GM18873 (cell line): Measurements from ENCODE around the gene CAT.

Experiments used
- ATAC-seq: cut with Tn5 transposase; IDR thresholded peaks from one replicate; pipeline ENCODE4 v1.9.1; 2021; ENCODE audit warnings: mild to moderate bottlenecking, moderate library complexity, moderate number of reproducible peaks; ENCODE audit not compliant: unreplicated experiment, low FRiP score

Gene CAT

GRCh38 chr11:34493468-34493867 is 54.7 kb downstream of the CAT start:
- ATAC-seq: no peak

DNA sequence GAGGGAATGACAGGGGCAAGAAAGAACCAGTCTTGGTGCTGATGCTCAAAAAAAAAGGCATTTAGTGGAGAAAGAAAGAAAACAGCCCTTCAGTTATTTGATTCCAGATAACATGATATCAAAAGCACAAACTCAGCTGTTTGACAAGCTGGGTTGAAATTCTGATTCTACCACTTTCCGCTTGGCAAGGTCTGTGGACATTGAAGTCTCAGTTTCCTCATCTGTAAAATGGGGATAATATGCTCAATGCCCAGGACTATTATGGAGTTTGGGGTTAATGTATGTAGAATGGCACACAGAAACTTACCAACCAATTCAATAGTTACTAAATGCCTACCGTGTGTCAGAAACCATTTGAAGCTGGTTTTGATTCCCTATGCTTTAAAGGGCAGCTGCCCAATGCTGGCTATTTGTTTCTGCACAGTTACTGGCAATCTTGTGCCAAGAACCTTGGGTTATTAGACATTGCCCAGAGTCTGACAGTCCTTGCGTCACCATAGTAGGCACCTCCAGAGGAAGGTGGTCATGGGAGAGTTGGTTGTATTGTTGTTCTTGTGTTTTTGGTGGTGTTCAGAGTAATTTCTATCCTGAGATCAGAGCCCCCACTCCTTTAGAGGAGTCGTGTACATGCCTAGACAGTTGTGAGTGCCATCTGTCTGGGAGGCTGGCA is 55.3 kb downstream of the CAT start:
- no peak for ATAC-seq

- ATAC-seq: no peak
Observed at GRCh38 chr11:34495239-34495723, 56.5 kb downstream of the CAT start.

- no peak for ATAC-seq
Observed at GRCh38 chr11:34495724-34496377, 57.1 kb downstream of the CAT start.

- no peak for ATAC-seq
Observed at GRCh38 chr11:34499719-34500500, 61.2 kb downstream of the CAT start.

DNA sequence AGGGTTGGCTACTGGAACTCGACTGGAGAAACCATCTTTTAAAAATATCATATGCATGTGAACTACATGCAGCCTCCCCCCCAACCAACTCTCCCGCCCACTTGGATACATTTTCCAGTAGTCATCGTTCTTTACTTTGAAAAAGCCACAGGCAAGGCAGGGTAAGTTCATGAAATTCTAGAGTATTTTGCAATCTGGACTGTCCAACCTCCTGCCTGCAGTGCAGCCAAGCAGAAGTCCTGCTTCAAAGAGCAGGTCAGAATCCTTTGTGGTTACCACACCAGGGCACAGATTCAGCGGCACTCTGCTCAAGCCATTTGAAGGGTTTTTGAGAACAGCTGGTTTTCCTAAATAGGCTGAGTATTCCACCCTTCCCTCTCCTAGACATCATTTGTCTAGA is 62.8 kb downstream of the CAT start:
- no peak for ATAC-seq

DNA sequence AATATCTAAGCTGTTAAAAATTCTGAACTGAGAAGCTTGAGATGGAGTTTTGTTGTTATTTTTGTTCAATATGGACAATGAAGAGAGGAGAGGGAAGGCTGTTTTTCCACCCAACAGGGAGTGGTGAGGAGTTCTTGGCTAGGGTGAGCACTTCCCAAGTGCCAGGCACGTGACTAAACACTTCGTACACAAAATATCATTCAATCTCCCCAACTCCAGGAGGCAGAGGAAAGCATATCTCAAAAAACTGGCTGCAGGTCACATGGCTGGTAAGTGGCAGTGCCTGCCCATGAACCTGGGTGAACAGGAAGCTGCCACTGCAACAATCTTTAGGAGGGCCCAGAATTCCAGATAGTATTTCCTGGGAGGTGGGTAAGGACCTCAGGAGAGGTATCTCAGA is 63.2 kb downstream of the CAT start:
- no peak for ATAC-seq

DNA sequence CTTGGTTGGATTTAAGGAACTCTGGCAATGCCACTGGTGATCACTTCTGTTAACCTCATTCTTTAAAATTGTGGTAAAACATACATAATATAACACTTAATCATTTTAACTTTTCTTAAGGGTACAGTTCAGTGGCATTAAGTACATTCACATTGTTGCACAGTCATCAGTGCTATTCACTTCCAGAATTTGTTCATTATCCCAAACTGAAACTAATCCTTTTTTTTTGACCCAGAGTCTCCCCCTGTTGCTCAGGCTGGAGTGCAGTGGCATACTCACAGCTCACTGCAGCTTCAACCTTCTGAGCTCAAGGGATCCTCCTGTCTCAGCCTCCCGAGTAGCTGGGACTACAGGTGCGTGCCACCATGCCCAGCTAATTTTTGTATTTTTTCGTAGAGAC is 64.2 kb downstream of the CAT start:
- no peak for ATAC-seq

GRCh38 chr11:34505874-34506273 is 67.1 kb downstream of the CAT start:
- ATAC-seq: no peak

DNA sequence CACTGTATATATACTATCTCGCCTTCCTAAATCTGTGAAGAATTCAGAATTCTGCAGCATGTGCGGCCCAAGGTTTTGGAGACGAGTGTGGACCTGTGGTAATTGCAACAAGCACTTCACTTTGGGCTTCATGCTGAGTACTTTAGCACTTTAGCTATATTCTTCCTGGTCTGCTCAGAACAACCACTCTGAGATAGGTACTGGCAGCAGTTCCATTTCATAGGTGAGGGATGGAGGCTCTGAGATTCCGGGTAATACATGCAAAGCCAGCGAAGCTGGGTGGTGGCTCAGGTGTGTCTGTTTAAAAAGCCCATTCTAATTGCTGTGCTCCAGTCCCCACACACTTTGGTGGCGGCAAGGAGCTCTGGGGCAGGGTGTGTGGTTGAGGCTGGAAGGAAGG is 68.4 kb downstream of the CAT start:
- no peak for ATAC-seq

DNA sequence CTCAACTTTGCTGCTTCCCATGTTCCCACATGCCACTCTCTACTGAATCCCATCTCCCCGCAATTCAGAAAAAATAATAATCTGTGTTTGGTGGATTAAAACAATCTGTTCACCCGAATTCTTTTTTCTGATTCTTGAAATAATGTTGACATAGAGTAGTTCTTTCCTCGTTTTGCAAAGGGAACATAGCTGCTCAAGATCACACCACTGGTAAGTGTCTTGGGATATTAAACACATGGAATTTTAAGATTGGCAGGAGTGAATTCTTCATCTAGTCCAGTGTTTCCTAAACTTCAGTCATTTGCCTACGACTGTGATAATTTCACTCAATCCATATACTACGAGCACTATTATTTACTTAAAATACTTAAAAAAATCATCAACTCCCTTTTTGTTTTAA is 68.9 kb downstream of the CAT start:
- ATAC-seq: no peak

DNA sequence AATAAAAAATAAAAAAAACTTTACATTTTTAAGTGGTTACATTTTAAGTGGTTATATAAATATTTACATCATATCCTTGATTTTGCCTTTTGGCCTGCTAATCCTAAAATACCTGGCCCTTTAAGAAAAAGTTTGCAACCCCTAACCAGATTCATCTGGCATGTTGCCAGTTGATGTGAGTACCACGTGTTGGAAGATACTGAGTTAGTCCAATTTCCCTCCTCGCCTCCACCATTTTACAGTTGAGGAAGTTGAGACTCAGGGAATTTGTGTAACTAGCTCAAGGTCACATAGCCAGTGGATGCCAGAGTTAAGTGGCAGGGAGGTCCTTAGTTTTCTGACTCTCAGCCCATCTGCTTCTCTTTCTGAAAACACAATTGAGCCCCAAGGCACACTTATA is 69.8 kb downstream of the CAT start:
- ATAC-seq: no peak

- ATAC-seq: no peak
Observed at GRCh38 chr11:34509336-34509876, 70.7 kb downstream of the CAT start.

DNA sequence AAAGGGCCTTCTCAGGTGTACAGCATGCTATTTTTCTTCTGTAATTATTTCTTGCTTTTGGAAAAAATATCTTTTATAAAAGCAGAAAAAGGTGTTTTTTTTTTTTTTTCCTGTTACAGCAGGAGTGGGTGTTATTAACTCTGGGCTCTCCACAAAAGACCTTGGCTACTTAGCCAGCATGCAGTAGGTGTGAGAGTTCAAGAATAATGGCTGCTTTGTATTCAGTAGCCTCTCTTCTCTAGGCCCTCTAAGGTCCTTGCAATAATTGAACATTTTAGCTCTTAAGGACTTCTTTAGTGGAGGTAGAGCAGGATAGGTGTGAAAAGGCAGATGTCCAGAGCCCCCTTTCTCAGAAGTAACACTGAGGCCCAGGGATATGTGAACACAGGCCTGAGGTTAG is 71.5 kb downstream of the CAT start:
- no peak for ATAC-seq

- no peak for ATAC-seq
Observed at GRCh38 chr11:34510673-34511072, 71.9 kb downstream of the CAT start.

DNA sequence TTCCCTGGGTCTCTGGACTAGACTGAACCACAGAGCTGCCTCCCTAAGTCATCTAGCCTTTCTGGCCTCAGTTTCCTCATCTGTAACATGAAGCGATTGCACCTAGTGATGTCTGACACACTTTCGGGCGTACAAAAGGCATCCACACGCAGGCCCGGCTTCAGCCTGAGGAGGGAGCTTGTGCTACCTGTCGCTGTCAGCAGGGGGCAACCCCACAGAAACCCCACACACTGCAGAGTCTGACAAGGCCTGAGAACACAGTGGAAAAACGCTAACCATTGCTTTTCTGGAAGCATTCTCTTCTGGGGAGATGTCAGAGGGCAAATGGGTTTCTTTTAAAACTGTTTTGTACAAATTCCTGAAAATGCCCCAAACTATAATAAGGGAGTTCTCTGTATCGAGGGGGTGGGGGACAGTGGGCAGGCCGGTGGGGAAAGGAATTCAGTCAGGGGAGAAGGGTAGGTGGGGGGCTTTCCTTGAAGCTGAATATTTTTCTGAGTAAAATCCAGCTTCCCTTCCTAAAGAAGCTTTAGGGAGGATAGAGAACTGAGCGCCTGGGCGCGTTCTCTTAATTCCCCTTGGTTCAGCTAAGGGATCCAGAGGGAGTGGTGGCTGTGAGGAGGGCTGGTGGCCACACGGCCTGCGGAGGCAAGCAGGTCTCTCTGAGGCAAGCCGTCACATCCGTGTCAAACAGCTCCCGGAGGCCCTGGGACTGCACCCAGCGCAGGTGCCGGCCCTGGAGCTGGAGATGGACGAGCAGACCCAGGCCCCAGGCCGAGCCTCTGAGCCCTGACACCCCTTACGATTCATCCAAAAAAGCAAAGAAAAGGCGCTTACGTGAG is 74.3 kb downstream of the CAT start:
- no peak for ATAC-seq

GRCh38 chr11:34513682-34514449 is 75.1 kb downstream of the CAT start, which contains the start of gene ELF5:
Gene ELF5 (minus strand): TSS chr11:34513794. CDS start chr11:34505749, 8,045 bp downstream.
- ATAC-seq: no peak

DNA sequence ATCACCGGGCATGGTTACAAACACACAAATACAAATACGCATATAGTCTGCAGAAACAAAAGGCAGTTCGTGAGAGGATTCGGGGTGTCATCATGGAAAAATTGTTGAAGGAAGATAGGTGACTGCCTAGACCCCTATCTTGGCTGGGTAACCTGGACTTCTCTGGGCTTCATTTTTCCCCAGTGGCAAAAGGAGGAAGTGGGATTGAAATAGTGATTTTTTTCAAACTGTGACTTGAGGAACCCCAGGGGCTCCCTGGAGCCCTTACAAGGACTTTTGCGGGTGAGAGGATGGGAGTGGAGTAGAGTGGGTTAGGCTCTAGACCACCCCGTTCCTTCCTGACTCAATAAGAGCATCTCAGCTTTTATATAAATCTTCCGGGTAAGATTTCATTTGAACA is 75.9 kb downstream of the CAT start:
- no peak for ATAC-seq

- ATAC-seq: no peak
Observed at GRCh38 chr11:34516247-34517040, 77.7 kb downstream of the CAT start.
